Measurements from ENCODE around the gene DUSP22. TPM values are rescaled to one million over a fixed set of nuclear protein-coding genes. Genes with fewer than 3 reads are reported as not detected.

Gene DUSP22
- total and polyA plus RNA-seq, 7 donors = 31.6 to 58.0 (median 49.7) TPM

GRCh38 chr6:337805-338368 lies 45.6 kb downstream of the DUSP22 start:
- H3K4me1 ChIP-seq = peaks cover 20% of the 10 kb centered on the region
- WGBS, 3 donors = 69 to 71% (median 69%) methylated on average over 10 of the region's 10 CpGs

GRCh38 chr6:338815-339262 lies 46.6 kb downstream of the DUSP22 start:
- H3K27me3 ChIP-seq (ENCODE audit: insufficient read depth in 3 of 3, low read length in 2 of 3) = no peaks in the 10 kb centered on the region
- H3K4me3 ChIP-seq = no peak overlapping the region
- no peak overlapping the region for H3K27ac ChIP-seq
- ATAC-seq (no peak), DNase-seq (no peak)
- no peak for TF ChIP-seq CTCF (IDR thresholded peaks at IDR 0.05)
- 68 to 69% (median 68%) methylated on average over 4 of the region's 4 CpGs for WGBS, 3 donors
- intact Hi-C loops (cut with DNase I) = no loop called here
- peaks cover 21% of the 10 kb centered on the region for H3K4me1 ChIP-seq
- H3K9me3 ChIP-seq = no peaks in the 10 kb centered on the region
- H3K36me3 ChIP-seq (ENCODE audit: insufficient read depth in 1 of 2, low read depth in 1 of 2) = no peaks in the 10 kb centered on the region

More at GRCh38 chr6:337805-338368, 45.6 kb downstream of the DUSP22 start:
- Histone ChIP-seq H3K9me3 (no peaks in the 10 kb centered on the region), H3K36me3 (ENCODE audit: insufficient read depth in 1 of 2, low read depth in 1 of 2) (no peaks in the 10 kb centered on the region), H3K27ac (no peak overlapping the region), H3K4me3 (no peak overlapping the region), H3K27me3 (ENCODE audit: insufficient read depth in 3 of 3, low read length in 2 of 3) (no peaks in the 10 kb centered on the region)
- TF ChIP-seq CTCF (IDR thresholded peaks at IDR 0.05) = no peak
- intact Hi-C loops (cut with DNase I) = no loop called here
- DNase-seq = no peak
- ATAC-seq = peak in 1 of 4 donors; percentile 31

- intact Hi-C loops (cut with DNase I) = no loop called here
- H3K36me3 ChIP-seq (ENCODE audit: insufficient read depth in 1 of 2, low read depth in 1 of 2) = no peaks in the 10 kb centered on the region
- no peak for ATAC-seq
- no peaks in the 10 kb centered on the region for H3K27me3 ChIP-seq (ENCODE audit: insufficient read depth in 3 of 3, low read length in 2 of 3)
- 74 to 88% (median 82%) methylated on average over 5 of the region's 5 CpGs for WGBS, 3 donors
- H3K4me1 ChIP-seq = peaks cover 21% of the 10 kb centered on the region
- no peak for DNase-seq
- no peaks in the 10 kb centered on the region for H3K9me3 ChIP-seq
- no peak for TF ChIP-seq CTCF (IDR thresholded peaks at IDR 0.05)
- no peak overlapping the region for H3K4me3 ChIP-seq
- H3K27ac ChIP-seq = no peak overlapping the region
Observed at GRCh38 chr6:339480-339879, 47.2 kb downstream of the DUSP22 start.

- no peak for TF ChIP-seq CTCF (IDR thresholded peaks at IDR 0.05)
- ATAC-seq (no peak), DNase-seq (peak in 1 of 2 donors; percentile 40)
- intact Hi-C loops (cut with DNase I) = no loop called here
- Histone ChIP-seq H3K27me3 (ENCODE audit: insufficient read depth in 3 of 3, low read length in 2 of 3) (no peaks in the 10 kb centered on the region), H3K4me3 (no peak overlapping the region), H3K4me1 (peaks cover 21% of the 10 kb centered on the region), H3K27ac (no peak overlapping the region), H3K36me3 (ENCODE audit: insufficient read depth in 1 of 2, low read depth in 1 of 2) (no peaks in the 10 kb centered on the region), H3K9me3 (no peaks in the 10 kb centered on the region)
- 84 to 90% (median 86%) methylated on average over 6 of the region's 6 CpGs for WGBS, 3 donors
Observed at GRCh38 chr6:340186-340955, 48.1 kb downstream of the DUSP22 start.

All from psoas muscle (tissue), 8 donors.